ENCODE results near the gene PHF2.

DNA sequence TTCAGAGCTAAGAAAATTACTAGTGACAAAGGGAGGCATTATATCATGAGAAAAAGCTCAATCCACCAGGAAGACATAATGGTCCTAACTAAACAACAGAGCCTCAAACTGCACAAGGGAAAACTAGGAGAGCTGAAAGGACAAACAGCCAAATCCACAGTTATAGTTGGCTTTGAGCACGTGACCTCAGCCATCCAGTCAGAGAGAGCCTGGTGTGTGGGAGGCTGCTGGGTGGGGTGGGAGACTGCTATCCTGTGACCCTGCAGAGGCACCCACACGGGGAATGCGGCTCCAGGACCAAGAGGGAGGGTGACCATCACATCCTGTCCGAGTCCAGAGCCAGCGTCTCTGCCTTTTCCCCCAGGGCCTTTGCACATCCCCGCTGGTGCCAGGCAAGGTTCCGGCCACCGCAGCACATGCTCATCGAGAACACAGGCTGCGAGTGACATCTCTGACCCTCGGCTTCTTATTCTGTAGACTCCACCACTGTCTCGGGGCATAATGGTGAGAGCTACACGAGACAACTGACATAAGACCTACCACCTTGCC is 145.1 kb downstream of the PHF2 start:
- TF ChIP-seq, protein P1, sequence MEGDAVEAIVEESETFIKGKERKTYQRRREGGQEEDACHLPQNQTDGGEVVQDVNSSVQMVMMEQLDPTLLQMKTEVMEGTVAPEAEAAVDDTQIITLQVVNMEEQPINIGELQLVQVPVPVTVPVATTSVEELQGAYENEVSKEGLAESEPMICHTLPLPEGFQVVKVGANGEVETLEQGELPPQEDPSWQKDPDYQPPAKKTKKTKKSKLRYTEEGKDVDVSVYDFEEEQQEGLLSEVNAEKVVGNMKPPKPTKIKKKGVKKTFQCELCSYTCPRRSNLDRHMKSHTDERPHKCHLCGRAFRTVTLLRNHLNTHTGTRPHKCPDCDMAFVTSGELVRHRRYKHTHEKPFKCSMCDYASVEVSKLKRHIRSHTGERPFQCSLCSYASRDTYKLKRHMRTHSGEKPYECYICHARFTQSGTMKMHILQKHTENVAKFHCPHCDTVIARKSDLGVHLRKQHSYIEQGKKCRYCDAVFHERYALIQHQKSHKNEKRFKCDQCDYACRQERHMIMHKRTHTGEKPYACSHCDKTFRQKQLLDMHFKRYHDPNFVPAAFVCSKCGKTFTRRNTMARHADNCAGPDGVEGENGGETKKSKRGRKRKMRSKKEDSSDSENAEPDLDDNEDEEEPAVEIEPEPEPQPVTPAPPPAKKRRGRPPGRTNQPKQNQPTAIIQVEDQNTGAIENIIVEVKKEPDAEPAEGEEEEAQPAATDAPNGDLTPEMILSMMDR (conservative IDR thresholded peaks at IDR 0.05; ENCODE audit: low read length) = no peak
- TF ChIP-seq EZH2phosphoT487 (IDR thresholded peaks at IDR 0.05; ENCODE audit: borderline replicate concordance) = no peak
